SIG-M5 treated with dmso at 0.1 percent for 504 hours (cell line): Measurements from ENCODE around the gene PLA2G2C.
A peak's percentile ranks its signal among the peaks of the same experiment; 100 is the strongest.

Source experiments
- DNase-seq: peaks from one replicate; lab custom pipeline; 2025; ENCODE audit not compliant: unreplicated experiment; lab: John Stamatoyannopoulos, UW

Gene PLA2G2C

GRCh38 chr1:20209471-20209870 is 23.2 kb upstream of the PLA2G2C start:
- no peak for DNase-seq

- no peak for DNase-seq
Measured at GRCh38 chr1:20207546-20207945, 21.2 kb upstream of the PLA2G2C start.

- DNase-seq = no peak
Measured at GRCh38 chr1:20202166-20202565, 15.8 kb upstream of the PLA2G2C start.

- no peak for DNase-seq
Measured at GRCh38 chr1:20200966-20201365, 14.6 kb upstream of the PLA2G2C start.

GRCh38 chr1:20199840-20200239 is 13.5 kb upstream of the PLA2G2C start:
- no peak for DNase-seq

GRCh38 chr1:20199403-20199802 is 13.1 kb upstream of the PLA2G2C start:
- DNase-seq = no peak

- no peak for DNase-seq
Measured at GRCh38 chr1:20198918-20199317, 12.6 kb upstream of the PLA2G2C start.

- no peak for DNase-seq
Measured at GRCh38 chr1:20198296-20198695, 12.0 kb upstream of the PLA2G2C start.

GRCh38 chr1:20197329-20197791 is 11.0 kb upstream of the PLA2G2C start:
- DNase-seq = no peak

- no peak for DNase-seq
Measured at GRCh38 chr1:20195462-20195780, 9.1 kb upstream of the PLA2G2C start.

- DNase-seq = peak; percentile 68
Measured at GRCh38 chr1:20194757-20195461, 8.6 kb upstream of the PLA2G2C start.

GRCh38 chr1:20194224-20194623 is 7.9 kb upstream of the PLA2G2C start:
- DNase-seq = no peak

GRCh38 chr1:20192871-20193411 is 6.6 kb upstream of the PLA2G2C start:
- no peak for DNase-seq

- no peak for DNase-seq
Measured at GRCh38 chr1:20192364-20192763, 6.0 kb upstream of the PLA2G2C start.

GRCh38 chr1:20191266-20191825 is 5.0 kb upstream of the PLA2G2C start:
- no peak for DNase-seq

GRCh38 chr1:20190256-20191160 is 4.2 kb upstream of the PLA2G2C start:
- DNase-seq = no peak

- DNase-seq = no peak
Measured at GRCh38 chr1:20189664-20190063, 3.3 kb upstream of the PLA2G2C start.

GRCh38 chr1:20188455-20188817 is 2.1 kb upstream of the PLA2G2C start:
- no peak for DNase-seq

- DNase-seq = no peak
Measured at GRCh38 chr1:20187813-20188454, 1.6 kb upstream of the PLA2G2C start.

GRCh38 chr1:20187103-20187812 is 940 bp upstream of the PLA2G2C start:
- no peak for DNase-seq
